ENCODE measurements around the gene POU4F1. TPM values are rescaled to one million over a fixed set of nuclear protein-coding genes. Genes with fewer than 3 reads are reported as not detected.

Gene POU4F1
- total and polyA plus RNA-seq, 2 experiments from 2014 or later, result 0.03 to 0.05 TPM

DNA sequence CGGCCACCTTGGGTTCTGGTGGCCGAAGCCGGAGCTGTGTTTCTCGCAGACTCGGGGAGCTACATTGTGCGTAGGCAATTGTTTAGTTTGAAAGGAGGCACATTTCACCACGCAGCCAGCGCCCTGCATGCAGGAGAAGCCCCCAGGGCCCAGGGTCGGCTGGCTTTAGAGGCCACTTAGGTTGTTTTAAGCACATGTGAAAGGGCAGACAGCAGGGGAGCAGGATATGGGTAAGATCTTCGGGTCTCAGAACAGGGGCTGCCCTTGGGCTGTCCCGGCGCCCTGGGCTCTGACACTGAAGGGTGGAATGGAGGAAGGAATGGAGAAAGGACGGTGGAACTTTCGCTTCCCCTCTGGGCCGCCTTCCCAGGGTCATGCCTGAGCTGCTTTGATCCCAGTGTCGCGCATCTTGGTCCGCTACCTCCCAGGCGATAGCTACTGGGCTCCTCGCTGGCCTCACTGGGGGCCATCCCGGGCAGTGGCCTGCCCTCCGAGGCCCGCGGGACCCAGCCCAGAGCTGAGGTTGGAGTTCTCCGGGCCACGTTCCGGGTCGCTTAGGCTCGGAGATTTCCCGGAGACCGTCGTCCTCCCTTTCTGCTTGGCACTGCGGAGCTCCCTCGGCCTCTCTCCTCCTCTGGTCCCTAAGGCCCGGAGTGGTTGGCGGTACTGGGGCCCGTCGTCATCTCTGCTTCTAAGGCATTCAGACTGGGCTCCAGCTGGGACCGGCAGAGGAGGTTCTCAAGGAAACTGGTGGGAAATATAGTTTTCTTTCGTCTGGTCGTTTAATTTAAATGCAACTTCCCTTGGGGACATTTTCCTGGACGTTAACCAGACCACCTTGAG, 4.3 kb upstream of the POU4F1 start (continued):
- TF ChIP-seq POLR2AphosphoS5 (IDR thresholded peaks at IDR 0.05; ENCODE audit: low read depth), result 0 out of 2 replicates have a peak, but pooled peaks have one; percentile 14
- TF ChIP-seq, protein P1, sequence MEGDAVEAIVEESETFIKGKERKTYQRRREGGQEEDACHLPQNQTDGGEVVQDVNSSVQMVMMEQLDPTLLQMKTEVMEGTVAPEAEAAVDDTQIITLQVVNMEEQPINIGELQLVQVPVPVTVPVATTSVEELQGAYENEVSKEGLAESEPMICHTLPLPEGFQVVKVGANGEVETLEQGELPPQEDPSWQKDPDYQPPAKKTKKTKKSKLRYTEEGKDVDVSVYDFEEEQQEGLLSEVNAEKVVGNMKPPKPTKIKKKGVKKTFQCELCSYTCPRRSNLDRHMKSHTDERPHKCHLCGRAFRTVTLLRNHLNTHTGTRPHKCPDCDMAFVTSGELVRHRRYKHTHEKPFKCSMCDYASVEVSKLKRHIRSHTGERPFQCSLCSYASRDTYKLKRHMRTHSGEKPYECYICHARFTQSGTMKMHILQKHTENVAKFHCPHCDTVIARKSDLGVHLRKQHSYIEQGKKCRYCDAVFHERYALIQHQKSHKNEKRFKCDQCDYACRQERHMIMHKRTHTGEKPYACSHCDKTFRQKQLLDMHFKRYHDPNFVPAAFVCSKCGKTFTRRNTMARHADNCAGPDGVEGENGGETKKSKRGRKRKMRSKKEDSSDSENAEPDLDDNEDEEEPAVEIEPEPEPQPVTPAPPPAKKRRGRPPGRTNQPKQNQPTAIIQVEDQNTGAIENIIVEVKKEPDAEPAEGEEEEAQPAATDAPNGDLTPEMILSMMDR (conservative IDR thresholded peaks at IDR 0.05; ENCODE audit: low read depth in 2 of 2), result no peak
- TF ChIP-seq, protein P2, sequence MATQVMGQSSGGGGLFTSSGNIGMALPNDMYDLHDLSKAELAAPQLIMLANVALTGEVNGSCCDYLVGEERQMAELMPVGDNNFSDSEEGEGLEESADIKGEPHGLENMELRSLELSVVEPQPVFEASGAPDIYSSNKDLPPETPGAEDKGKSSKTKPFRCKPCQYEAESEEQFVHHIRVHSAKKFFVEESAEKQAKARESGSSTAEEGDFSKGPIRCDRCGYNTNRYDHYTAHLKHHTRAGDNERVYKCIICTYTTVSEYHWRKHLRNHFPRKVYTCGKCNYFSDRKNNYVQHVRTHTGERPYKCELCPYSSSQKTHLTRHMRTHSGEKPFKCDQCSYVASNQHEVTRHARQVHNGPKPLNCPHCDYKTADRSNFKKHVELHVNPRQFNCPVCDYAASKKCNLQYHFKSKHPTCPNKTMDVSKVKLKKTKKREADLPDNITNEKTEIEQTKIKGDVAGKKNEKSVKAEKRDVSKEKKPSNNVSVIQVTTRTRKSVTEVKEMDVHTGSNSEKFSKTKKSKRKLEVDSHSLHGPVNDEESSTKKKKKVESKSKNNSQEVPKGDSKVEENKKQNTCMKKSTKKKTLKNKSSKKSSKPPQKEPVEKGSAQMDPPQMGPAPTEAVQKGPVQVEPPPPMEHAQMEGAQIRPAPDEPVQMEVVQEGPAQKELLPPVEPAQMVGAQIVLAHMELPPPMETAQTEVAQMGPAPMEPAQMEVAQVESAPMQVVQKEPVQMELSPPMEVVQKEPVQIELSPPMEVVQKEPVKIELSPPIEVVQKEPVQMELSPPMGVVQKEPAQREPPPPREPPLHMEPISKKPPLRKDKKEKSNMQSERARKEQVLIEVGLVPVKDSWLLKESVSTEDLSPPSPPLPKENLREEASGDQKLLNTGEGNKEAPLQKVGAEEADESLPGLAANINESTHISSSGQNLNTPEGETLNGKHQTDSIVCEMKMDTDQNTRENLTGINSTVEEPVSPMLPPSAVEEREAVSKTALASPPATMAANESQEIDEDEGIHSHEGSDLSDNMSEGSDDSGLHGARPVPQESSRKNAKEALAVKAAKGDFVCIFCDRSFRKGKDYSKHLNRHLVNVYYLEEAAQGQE (IDR thresholded peaks at IDR 0.05; ENCODE audit: unreplicated experiment), result no peak

GRCh38 chr13:78606471-78607408, 3.4 kb upstream of the POU4F1 start:
- peaks cover 97% of the 10 kb centered on the region for H3K27me3 ChIP-seq (ENCODE audit: insufficient read depth)
- H3K27ac ChIP-seq (ENCODE audit: low read depth), result no peak overlapping the region
- no peaks in the 10 kb centered on the region for H3K36me3 ChIP-seq (ENCODE audit: insufficient read depth)
- no peak overlapping the region for H3K27ac Mint-ChIP-seq
- H3K9me3 Mint-ChIP-seq, result no peaks in the 10 kb centered on the region; the same call in 1 of the 3 replicates
- H4K20me1 ChIP-seq (replicated peaks; ENCODE audit: insufficient read depth), result peaks cover 33% of the 10 kb centered on the region
- peaks cover 38% of the 10 kb centered on the region for H3F3A ChIP-seq (replicated peaks; ENCODE audit: low read depth)
- H3K4me3 ChIP-seq, result peak overlapping the region; percentile 55
- H3K4me1 Mint-ChIP-seq, result peaks cover 55% of the 10 kb centered on the region
- H3K79me2 ChIP-seq (replicated peaks; ENCODE audit: insufficient read depth), result no peaks in the 10 kb centered on the region
- H3K27me3 Mint-ChIP-seq (ENCODE audit: insufficient read depth, low read depth, poor library complexity), result peaks cover 95% of the 10 kb centered on the region
- H3K9me2 ChIP-seq (ENCODE audit: insufficient read depth), result no peaks in the 10 kb centered on the region
- DNase-seq (ENCODE audit: low spot score) (peak; percentile 52), ATAC-seq (peak; percentile 1)
- peak overlapping the region; percentile 76 for H3K4me3 Mint-ChIP-seq
- H3K4me1 ChIP-seq (ENCODE audit: insufficient read depth), result peaks cover 62% of the 10 kb centered on the region
- no peaks in the 10 kb centered on the region for H3K36me3 Mint-ChIP-seq (ENCODE audit: low read depth)
- H2AFZ ChIP-seq, result 0 out of 2 replicates have a peak overlapping the region, but pooled peaks have one; percentile 38
- H3K4me2 ChIP-seq, result peak overlapping the region; percentile 97
- no peak for TF ChIP-seq ZNF462 (CRISPR knock-in tag; IDR thresholded peaks at IDR 0.05)
- TF ChIP-seq, protein P3, sequence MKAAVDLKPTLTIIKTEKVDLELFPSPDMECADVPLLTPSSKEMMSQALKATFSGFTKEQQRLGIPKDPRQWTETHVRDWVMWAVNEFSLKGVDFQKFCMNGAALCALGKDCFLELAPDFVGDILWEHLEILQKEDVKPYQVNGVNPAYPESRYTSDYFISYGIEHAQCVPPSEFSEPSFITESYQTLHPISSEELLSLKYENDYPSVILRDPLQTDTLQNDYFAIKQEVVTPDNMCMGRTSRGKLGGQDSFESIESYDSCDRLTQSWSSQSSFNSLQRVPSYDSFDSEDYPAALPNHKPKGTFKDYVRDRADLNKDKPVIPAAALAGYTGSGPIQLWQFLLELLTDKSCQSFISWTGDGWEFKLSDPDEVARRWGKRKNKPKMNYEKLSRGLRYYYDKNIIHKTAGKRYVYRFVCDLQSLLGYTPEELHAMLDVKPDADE (IDR thresholded peaks at IDR 0.05), result no peak
- TF ChIP-seq, protein P1 (conservative IDR thresholded peaks at IDR 0.05; ENCODE audit: low read depth in 2 of 2), result no peak
